Measurements from ENCODE around the gene DUSP2. TPM values are rescaled to one million over a fixed set of nuclear protein-coding genes. Genes with fewer than 3 reads are reported as not detected.
A peak's percentile ranks its signal among the peaks of the same experiment; 100 is the strongest.

DUSP2 gene
- total RNA-seq, 1 experiment from 2014 or later: 4.9 TPM

DNA sequence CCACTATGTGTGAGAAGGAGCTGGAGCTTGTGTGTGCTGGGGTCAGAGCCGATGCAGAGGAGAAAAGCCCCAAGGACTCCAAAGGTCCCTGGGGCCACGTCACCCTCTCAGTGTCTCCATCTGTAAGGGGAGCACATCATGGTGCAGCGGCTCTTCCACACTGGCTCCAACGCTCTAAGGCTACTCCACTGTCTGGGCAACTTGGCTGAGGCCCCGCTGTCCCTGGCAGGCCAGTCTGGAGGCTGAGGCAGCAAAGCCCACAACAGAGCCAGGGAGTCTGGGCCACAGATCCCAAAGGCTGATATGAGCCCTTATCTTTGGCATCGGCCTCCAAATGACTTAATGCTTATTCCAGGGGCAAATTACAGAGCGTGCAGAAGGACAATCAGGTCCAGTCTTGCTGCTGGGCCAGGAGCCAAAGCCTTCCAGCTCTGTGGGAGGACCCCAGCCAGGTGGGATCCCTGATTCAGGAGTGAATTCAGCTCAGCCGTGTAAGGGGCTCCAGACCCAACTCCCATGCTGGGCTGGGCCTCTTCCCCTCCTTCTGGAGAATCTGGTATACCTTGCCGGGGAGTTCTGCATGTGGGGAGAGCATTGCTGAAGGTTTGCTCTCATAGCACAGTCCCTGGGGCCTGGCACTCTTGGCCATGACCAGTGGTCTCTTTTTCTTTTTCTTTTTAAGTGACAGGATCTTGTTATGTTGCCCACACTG, 1.8 kb upstream of the DUSP2 start:
- Histone ChIP-seq H3K36me3 (ENCODE audit: control insufficient read depth, insufficient read depth, low read length) (no peaks in the 10 kb centered on the region), H3K27me3 (ENCODE audit: control insufficient read depth, insufficient read depth, low read length) (no peaks in the 10 kb centered on the region), H3K9me3 (ENCODE audit: control insufficient read depth, insufficient read depth, low read depth, low read length) (no peaks in the 10 kb centered on the region), H3K27ac (ENCODE audit: low read length) (peak overlapping the region; percentile 59; the same call in 1 of the 2 replicates), H3K4me3 (ENCODE audit: low read depth in 2 of 2, low read length in 2 of 2) (no peak overlapping the region), H3K4me1 (ENCODE audit: control insufficient read depth, insufficient read depth, low read length) (peaks cover 29% of the 10 kb centered on the region)
- DNase-seq (ENCODE audit: low read depth, low spot score) (no peak), ATAC-seq (peak; percentile 47)
- TF ChIP-seq, protein P1, sequence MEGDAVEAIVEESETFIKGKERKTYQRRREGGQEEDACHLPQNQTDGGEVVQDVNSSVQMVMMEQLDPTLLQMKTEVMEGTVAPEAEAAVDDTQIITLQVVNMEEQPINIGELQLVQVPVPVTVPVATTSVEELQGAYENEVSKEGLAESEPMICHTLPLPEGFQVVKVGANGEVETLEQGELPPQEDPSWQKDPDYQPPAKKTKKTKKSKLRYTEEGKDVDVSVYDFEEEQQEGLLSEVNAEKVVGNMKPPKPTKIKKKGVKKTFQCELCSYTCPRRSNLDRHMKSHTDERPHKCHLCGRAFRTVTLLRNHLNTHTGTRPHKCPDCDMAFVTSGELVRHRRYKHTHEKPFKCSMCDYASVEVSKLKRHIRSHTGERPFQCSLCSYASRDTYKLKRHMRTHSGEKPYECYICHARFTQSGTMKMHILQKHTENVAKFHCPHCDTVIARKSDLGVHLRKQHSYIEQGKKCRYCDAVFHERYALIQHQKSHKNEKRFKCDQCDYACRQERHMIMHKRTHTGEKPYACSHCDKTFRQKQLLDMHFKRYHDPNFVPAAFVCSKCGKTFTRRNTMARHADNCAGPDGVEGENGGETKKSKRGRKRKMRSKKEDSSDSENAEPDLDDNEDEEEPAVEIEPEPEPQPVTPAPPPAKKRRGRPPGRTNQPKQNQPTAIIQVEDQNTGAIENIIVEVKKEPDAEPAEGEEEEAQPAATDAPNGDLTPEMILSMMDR (IDR thresholded peaks at IDR 0.05): no peak
- TF ChIP-seq POLR2AphosphoS5 (IDR thresholded peaks at IDR 0.05; ENCODE audit: low read depth, low read length) (no peak), SIN3A (IDR thresholded peaks at IDR 0.05; ENCODE audit: borderline replicate concordance, insufficient read depth, low read depth, low read length) (no peak), TCF7L2 (IDR thresholded peaks at IDR 0.05; ENCODE audit: low read depth, low read length) (no peak; the same call in 1 of the 2 replicates)
- TF ChIP-seq, protein P2, sequence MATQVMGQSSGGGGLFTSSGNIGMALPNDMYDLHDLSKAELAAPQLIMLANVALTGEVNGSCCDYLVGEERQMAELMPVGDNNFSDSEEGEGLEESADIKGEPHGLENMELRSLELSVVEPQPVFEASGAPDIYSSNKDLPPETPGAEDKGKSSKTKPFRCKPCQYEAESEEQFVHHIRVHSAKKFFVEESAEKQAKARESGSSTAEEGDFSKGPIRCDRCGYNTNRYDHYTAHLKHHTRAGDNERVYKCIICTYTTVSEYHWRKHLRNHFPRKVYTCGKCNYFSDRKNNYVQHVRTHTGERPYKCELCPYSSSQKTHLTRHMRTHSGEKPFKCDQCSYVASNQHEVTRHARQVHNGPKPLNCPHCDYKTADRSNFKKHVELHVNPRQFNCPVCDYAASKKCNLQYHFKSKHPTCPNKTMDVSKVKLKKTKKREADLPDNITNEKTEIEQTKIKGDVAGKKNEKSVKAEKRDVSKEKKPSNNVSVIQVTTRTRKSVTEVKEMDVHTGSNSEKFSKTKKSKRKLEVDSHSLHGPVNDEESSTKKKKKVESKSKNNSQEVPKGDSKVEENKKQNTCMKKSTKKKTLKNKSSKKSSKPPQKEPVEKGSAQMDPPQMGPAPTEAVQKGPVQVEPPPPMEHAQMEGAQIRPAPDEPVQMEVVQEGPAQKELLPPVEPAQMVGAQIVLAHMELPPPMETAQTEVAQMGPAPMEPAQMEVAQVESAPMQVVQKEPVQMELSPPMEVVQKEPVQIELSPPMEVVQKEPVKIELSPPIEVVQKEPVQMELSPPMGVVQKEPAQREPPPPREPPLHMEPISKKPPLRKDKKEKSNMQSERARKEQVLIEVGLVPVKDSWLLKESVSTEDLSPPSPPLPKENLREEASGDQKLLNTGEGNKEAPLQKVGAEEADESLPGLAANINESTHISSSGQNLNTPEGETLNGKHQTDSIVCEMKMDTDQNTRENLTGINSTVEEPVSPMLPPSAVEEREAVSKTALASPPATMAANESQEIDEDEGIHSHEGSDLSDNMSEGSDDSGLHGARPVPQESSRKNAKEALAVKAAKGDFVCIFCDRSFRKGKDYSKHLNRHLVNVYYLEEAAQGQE (IDR thresholded peaks at IDR 0.05; ENCODE audit: insufficient read depth in 1 of 2, low read depth in 2 of 2, low read length in 1 of 2): no peak
- intact Hi-C loops (cut with micrococcal nuclease; ENCODE audit: unreplicated experiment): no loop called here
- CTCF ChIA-PET: interaction anchor here (0.5 to 2.2 kb wide), 3 partner anchors 8 to 28 kb away, joined by 3 to 7 read pairs (median 5); no protein-coding TSS in a partner anchor
- in situ Hi-C loops (cut with HindIII; ENCODE audit: low pct_unique_long_range_greater_than_20kb, low sequenced_read_pairs): no loop called here
- POLR2A ChIA-PET: no interaction called here
- BruUV-seq (replicated peaks): no TSS peak

DNA sequence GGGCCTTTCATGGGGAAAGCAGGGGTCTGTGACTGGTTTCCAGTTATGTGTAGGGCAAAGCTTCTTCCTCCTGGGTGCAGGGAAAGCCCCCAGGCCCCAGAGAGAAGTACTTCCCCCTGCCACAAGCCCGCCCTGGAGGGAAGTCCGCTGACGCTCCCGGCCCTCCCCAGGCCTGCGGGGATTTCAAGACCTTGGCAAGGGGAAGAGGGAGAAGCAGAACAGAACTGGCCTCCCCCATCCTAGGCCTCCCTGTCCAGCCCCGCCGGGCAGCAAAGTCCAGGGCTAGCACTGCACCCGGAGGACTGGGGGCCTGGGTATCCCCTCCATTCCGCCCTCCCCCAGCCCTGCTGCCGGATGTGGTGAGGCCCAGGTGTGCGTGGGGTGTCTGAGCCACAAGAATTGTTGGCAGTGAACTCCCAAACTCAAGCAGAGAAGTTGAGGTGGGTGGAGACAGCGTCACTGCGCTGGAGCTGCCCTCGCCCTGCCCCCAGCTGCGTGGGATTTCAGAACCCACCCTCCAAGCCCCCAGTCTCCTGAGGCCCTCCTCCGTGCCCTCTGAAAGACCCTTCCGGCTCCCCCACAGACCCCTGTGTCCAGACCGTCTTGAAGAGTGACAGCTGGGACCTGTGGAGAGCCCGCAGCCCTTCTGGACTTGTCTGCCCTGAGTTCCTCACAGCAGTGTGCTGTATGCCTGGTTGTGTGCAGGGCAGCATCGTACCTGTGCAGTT, 1.1 kb upstream of the DUSP2 start:
- DNase-seq (ENCODE audit: low read depth, low spot score) (no peak), ATAC-seq (peak; percentile 46)
- in situ Hi-C loops (cut with HindIII; ENCODE audit: low pct_unique_long_range_greater_than_20kb, low sequenced_read_pairs) (no loop called here), intact Hi-C loops (cut with micrococcal nuclease; ENCODE audit: unreplicated experiment) (no loop called here)
- H3K36me3 ChIP-seq (ENCODE audit: control insufficient read depth, insufficient read depth, low read length): no peaks in the 10 kb centered on the region
- ChIA-PET POLR2A (no interaction called here), CTCF (interaction anchor here (0.5 to 2.2 kb wide), 2 partner anchors 8 to 28 kb away, joined by 5 to 7 read pairs; no protein-coding TSS in a partner anchor)
- BruUV-seq (replicated peaks): no TSS peak
- TF ChIP-seq SIN3A (IDR thresholded peaks at IDR 0.05; ENCODE audit: borderline replicate concordance, insufficient read depth, low read depth, low read length) (no peak), POLR2AphosphoS5 (IDR thresholded peaks at IDR 0.05; ENCODE audit: low read depth, low read length) (no peak), TCF7L2 (IDR thresholded peaks at IDR 0.05; ENCODE audit: low read depth, low read length) (no peak)
- TF ChIP-seq, protein P2 (IDR thresholded peaks at IDR 0.05; ENCODE audit: insufficient read depth in 1 of 2, low read depth in 2 of 2, low read length in 1 of 2): no peak
- TF ChIP-seq, protein P1 (IDR thresholded peaks at IDR 0.05): no peak
- H3K27ac ChIP-seq (ENCODE audit: low read length): peak overlapping the region; percentile 77
- H3K4me1 ChIP-seq (ENCODE audit: control insufficient read depth, insufficient read depth, low read length): peaks cover 29% of the 10 kb centered on the region
- no peaks in the 10 kb centered on the region for H3K9me3 ChIP-seq (ENCODE audit: control insufficient read depth, insufficient read depth, low read depth, low read length)
- H3K27me3 ChIP-seq (ENCODE audit: control insufficient read depth, insufficient read depth, low read length): no peaks in the 10 kb centered on the region
- no peak overlapping the region; a peak in 1 of 4 replicates for H3K4me3 ChIP-seq (ENCODE audit: low read depth in 2 of 2, low read length in 2 of 2)

Measured in Panc1 (cell line).